ENCODE results near the gene MAPRE2. TPM values are rescaled to one million over a fixed set of nuclear protein-coding genes. Genes with fewer than 3 reads are reported as not detected.

Gene MAPRE2
- total and polyA plus RNA-seq, 8 donors: 37.4 to 56.3 (median 50.0) TPM

- Histone ChIP-seq H3K27ac (no peak overlapping the region), H3K36me3 (no peaks in the 10 kb centered on the region), H3K4me3 (no peak overlapping the region), H3K9me3 (no peaks in the 10 kb centered on the region), H3K4me1 (peaks cover 0 to 18% of the 10 kb centered on the region in 2 donors), H3K27me3 (no peaks in the 10 kb centered on the region)
- intact Hi-C loops (cut with DNase I): no loop called here
- TF ChIP-seq CTCF (IDR thresholded peaks at IDR 0.05): no peak
- DNase-seq (no peak), ATAC-seq (no peak)
Measured at GRCh38 chr18:35060122-35060815, 19.1 kb downstream of the MAPRE2 start.

- no peak overlapping the region for H3K27ac ChIP-seq
- TF ChIP-seq CTCF (IDR thresholded peaks at IDR 0.05): no peak
- intact Hi-C loops (cut with DNase I): no loop called here
- peaks cover 0 to 18% of the 10 kb centered on the region in 2 donors for H3K4me1 ChIP-seq
- H3K36me3 ChIP-seq: no peaks in the 10 kb centered on the region
- ATAC-seq (no peak), DNase-seq (no peak)
- H3K4me3 ChIP-seq: no peak overlapping the region
- H3K27me3 ChIP-seq: no peaks in the 10 kb centered on the region
- no peaks in the 10 kb centered on the region for H3K9me3 ChIP-seq
Measured at GRCh38 chr18:35061336-35061735, 20.1 kb downstream of the MAPRE2 start.

GRCh38 chr18:35061804-35062203, 20.6 kb downstream of the MAPRE2 start:
- intact Hi-C loops (cut with DNase I): no loop called here

GRCh38 chr18:35062408-35062807, 21.2 kb downstream of the MAPRE2 start:
- no peak overlapping the region for H3K27ac ChIP-seq
- no peak for ATAC-seq
- no peak for TF ChIP-seq CTCF (IDR thresholded peaks at IDR 0.05)
- no peaks in the 10 kb centered on the region for H3K27me3 ChIP-seq
- intact Hi-C loops (cut with DNase I): no loop called here
- H3K36me3 ChIP-seq: no peaks in the 10 kb centered on the region
- peaks cover 0 to 23% of the 10 kb centered on the region in 2 donors for H3K4me1 ChIP-seq
- H3K9me3 ChIP-seq: no peaks in the 10 kb centered on the region
- DNase-seq: no peak
- no peak overlapping the region for H3K4me3 ChIP-seq

More at GRCh38 chr18:35061804-35062203, 20.6 kb downstream of the MAPRE2 start:
- Histone ChIP-seq H3K9me3 (no peaks in the 10 kb centered on the region), H3K4me1 (peaks cover 0 to 19% of the 10 kb centered on the region in 2 donors), H3K36me3 (no peaks in the 10 kb centered on the region), H3K4me3 (no peak overlapping the region), H3K27ac (no peak overlapping the region), H3K27me3 (no peaks in the 10 kb centered on the region)
- no peak for TF ChIP-seq CTCF (IDR thresholded peaks at IDR 0.05)
- DNase-seq (no peak), ATAC-seq (no peak)

GRCh38 chr18:35063875-35064690, 22.9 kb downstream of the MAPRE2 start:
- Histone ChIP-seq H3K9me3 (no peaks in the 10 kb centered on the region), H3K4me1 (peaks cover 0 to 23% of the 10 kb centered on the region in 2 donors), H3K27me3 (no peaks in the 10 kb centered on the region), H3K27ac (no peak overlapping the region), H3K4me3 (no peak overlapping the region), H3K36me3 (no peaks in the 10 kb centered on the region)
- DNase-seq (no peak), ATAC-seq (peak; percentile 83)
- no peak for TF ChIP-seq CTCF (IDR thresholded peaks at IDR 0.05)
- intact Hi-C loops (cut with DNase I): no loop called here
